SKM-1 (cell line): Measurements from ENCODE around the gene USP36.

ENCODE experiments used
- DNase-seq: peaks from one replicate; lab custom pipeline; 2025; ENCODE audit not compliant: unreplicated experiment; lab: John Stamatoyannopoulos, UW

USP36 gene

GRCh38 chr17:78818152-78818846 lies 22.3 kb downstream of the USP36 start:
- no peak for DNase-seq

DNA sequence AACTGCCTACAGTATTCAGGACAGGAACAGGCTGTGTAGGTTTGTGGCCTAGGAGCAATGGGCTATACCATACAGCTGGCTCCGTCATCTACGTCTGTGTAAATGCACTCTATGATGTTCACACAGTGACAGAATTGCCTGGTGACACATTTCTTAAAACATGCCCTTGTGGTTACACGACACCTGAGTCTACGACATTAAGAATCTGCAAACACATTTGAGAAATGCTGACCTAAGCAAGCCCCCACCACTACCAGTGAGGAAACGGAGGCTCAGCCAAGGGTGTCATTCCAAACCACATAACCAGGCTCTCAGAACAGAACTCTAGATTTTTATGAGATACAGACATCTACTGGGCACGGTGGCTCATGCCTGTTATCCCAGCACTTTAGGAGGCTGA lies 23.5 kb downstream of the USP36 start:
- no peak for DNase-seq

DNA sequence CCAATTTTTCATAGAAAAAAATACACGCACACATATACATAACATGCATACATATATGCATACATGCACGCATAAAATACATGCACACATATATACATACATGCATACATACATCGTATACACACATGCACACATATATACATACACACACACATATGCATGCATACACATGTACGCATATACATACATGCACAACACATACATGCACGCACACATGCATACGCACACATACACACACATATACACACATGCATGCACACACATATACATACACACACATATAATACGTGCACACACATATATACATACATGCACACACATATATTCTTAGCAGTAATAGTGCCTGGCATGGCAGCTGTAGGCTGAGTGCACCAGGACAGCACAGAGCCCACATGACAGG lies 24.9 kb downstream of the USP36 start:
- no peak for DNase-seq

DNA sequence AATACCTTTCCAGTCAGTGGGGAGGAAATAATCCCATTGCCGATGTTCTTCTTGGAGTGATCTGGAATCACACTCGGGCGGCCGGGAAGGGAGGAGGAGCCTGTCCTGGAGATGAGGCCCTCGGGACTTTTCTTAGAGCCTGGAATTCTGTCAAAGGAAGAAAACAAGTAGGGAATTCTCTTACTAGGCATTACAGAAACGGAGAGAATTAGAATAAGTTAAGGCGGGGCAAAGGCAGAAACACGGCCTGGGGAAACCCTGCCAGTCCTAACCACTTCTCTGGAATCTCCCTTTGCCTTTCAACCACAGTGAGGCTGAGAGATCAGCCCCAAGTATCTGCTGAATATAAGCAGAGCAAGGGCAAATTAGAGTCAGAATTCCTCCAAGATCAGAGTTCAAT lies 27.8 kb downstream of the USP36 start:
- no peak for DNase-seq

- no peak for DNase-seq
These were observed 32.5 kb downstream of the USP36 start for GRCh38 chr17:78808163-78808562.

DNA sequence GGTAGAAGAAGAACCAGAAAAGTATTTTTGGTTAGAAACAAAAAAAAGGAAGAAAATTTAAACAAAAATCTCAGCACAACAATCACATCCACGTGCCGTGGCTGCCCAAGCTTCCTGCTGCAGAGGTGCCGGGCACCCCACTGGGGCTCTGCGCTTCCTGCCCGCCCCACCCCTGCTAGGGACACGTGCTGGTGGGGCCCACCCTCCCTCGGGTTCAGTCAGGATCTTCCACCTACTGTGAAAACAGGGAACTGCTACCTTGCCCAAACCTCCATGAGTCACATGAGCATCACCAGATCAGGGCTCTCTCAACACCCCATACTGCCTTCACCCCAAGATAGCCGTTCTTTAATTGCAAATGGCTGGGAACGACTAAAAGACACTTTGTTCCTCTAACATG lies 34.2 kb downstream of the USP36 start:
- DNase-seq = no peak

DNA sequence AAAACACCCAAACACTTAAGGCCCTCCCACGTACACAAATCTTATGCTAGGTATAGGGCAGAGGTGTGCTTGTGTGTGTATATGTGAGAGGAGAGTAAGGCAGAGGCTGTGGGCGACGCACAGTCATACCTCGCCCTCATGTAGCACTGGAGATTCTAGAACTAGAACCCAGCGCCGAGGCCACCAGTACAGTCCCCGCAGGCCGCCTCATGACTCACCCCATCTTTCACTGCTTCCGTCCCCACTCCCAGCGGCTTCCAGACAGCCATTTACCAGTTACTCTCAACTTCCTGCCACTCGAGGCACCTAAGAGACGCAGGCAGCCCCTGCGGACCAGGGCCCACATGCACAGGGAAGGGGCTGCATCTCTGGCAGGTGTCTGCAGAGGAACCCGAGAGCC lies 35.3 kb downstream of the USP36 start:
- no peak for DNase-seq

GRCh38 chr17:78804777-78805176 lies 35.8 kb downstream of the USP36 start:
- DNase-seq = no peak

DNA sequence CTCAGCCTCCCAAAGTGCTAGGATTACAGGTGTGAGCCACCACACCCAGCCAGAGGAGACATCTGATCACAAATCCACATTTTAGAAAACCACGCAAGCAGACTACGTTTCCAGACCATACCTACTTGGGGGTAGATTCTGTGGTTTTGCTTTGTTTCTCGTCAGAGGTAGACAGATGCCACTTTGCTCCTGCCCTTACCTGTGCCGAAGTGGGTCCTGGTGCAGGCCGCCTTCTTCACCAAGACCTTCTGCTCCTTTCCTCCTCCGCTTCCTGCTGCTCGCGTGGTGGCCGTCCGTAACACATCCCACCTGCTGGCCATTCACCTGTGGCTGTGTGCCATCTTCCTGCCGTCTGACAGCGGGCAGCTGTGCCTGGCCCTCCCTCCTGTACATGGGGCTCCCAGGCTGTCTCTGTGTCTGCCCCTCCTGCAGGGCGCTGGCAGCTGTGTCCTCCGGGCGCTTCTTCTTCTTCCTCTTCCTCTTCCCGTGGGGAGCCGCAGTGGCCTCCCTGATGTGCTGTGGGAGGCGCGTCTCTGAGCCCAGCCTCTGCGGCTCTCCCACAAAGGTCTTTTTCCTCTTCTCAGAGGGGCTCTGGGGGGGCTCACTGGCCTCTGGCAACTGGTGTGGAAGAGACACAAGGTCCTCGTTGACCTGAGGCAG lies 37.3 kb downstream of the USP36 start:
- no peak for DNase-seq

DNA sequence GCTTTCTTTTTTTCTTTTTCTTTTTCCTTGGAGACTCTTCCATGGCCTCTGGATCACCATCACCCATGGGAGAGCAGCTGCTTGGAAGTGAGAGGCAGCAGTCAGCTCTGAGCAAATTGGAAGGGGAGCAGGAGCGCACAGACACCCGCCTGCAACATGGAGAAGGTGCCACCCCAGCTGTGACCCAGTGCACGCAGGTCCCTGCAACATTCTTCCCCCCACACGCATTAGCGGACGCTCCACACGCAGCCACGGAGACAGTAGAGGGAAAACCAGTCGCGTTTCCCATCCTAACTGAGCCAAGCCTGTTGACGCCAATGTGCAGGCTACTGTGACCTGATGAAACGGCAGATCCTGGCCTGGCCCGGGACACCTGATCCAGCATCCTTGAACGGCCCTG lies 38.2 kb downstream of the USP36 start:
- no peak for DNase-seq

DNA sequence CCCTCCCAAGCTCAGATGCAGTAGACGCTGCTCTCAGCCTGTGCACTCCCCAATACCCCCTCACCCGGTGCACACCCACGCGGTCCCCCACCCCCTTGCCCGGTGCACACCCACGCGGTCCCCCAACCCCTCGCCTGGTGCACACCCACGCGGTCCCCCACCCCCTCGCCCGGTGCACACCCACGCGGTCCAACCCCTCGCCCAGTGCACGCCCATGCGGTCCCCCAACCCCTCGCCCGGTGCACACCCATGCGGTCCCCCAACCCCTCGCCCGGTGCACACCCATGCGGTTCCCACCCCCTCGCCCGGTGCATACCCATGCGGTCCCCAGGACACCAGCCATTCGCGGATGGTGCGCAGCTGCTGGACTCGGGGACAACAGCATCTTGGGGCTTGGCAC lies 38.6 kb downstream of the USP36 start:
- no peak for DNase-seq

- no peak for DNase-seq
These were observed 40.3 kb downstream of the USP36 start for GRCh38 chr17:78800132-78800931.

GRCh38 chr17:78798695-78799559 lies 41.7 kb downstream of the USP36 start:
- DNase-seq = no peak

DNA sequence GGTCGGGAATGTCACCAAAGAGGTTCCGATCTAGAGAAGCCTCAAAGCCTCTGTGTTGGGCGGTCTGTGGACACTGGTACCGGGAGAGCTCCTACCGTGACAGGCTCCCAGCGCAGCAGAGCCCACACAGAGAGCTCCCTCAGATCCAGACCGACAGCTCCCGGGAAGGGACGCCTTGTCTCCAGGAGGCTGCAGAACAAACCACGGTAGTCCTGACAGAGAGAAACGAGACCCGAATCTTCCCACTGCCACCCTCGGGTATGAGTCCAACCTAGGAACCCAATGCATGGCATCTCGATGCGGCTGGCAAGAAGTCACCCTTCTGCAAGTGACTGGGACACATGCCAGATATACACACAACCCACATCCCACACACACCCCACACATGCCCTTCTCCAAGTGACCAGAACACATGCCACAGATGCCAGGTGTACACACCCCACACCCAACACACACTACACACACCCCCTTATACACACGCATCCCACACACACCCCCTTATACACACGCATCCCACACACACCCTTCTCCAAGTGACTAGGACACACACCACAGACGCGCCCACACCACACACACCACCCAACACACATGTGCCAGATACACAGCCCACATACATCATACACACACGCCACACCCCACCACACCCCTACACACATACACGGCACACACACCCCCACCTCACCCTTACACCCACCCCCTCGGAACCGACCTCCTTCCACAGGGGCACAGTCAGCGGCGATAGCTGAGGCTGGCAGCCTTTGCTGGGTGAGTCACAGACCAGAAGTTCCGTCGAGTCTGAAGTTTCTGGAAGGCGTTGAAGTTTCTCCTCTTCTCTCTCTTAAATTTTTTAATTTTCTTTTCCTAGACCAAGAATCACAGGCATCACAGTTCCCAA lies 42.7 kb downstream of the USP36 start:
- no peak for DNase-seq

- DNase-seq = no peak
These were observed 43.4 kb downstream of the USP36 start for GRCh38 chr17:78797213-78797612.

GRCh38 chr17:78796517-78796900 lies 44.1 kb downstream of the USP36 start:
- DNase-seq = no peak

GRCh38 chr17:78795861-78796516 lies 44.6 kb downstream of the USP36 start:
- no peak for DNase-seq

GRCh38 chr17:78794864-78795640 lies 45.6 kb downstream of the USP36 start:
- DNase-seq = no peak

- no peak for DNase-seq
These were observed 46.2 kb downstream of the USP36 start for GRCh38 chr17:78794399-78794798.
